Mesodermal cell (in vitro differentiated cells): ENCODE data around the gene TESPA1.

Source experiments
- H3K27ac ChIP-seq: 2 replicates; pipeline ENCODE4 v1.7.0; 2013; ENCODE audit warnings: mild to moderate bottlenecking, low read depth, low read length, moderate library complexity; ENCODE audit not compliant: severe bottlenecking
- H3K36me3 ChIP-seq: 2 replicates; pipeline ENCODE4 v1.7.1; 2013; ENCODE audit warnings: mild to moderate bottlenecking, low read length, moderate library complexity; ENCODE audit not compliant: control insufficient read depth, insufficient read depth
- H3K4me1 ChIP-seq: one replicate; pipeline ENCODE4 v1.7.1; 2013; ENCODE audit warnings: mild to moderate bottlenecking, low read length; ENCODE audit not compliant: insufficient read depth, control insufficient read depth, poor library complexity, severe bottlenecking
- H3K4me3 ChIP-seq: 2 replicates; pipeline ENCODE4 v1.7.0; 2013; ENCODE audit warnings: low read length, control low read depth, mild to moderate bottlenecking; ENCODE audit not compliant: insufficient read depth, poor library complexity, severe bottlenecking; ENCODE audit errors: extremely low read depth
- H3K9me3 ChIP-seq: 2 replicates; pipeline ENCODE4 v1.7.1; 2013; ENCODE audit warnings: mild to moderate bottlenecking, low read length, moderate library complexity; ENCODE audit not compliant: control insufficient read depth
- WGBS, 2 experiments: methylation state at CpG; one replicate each; pipeline ENCODE4 v1.1.5; 2013; ENCODE audit warnings: missing lambda C conversion rate in 2 of 2; ENCODE audit not compliant: insufficient coverage in 2 of 2; 5-methylcytosine and 5-hydroxymethylcytosine counted together

Gene TESPA1

GRCh38 chr12:54961190-54961589 lies 23.4 kb downstream of the TESPA1 start:
- no peaks in the 10 kb centered on the region for H3K4me1 ChIP-seq
- no peaks in the 10 kb centered on the region for H3K36me3 ChIP-seq
- H3K27ac ChIP-seq: no peak overlapping the region
- 100% methylated on average over 1 of the region's 4 CpGs; no CpG with 5 or more reads in 1 of the 2 experiments for WGBS, 2 experiments
- H3K9me3 ChIP-seq: no peaks in the 10 kb centered on the region
- H3K4me3 ChIP-seq: no peak overlapping the region

DNA sequence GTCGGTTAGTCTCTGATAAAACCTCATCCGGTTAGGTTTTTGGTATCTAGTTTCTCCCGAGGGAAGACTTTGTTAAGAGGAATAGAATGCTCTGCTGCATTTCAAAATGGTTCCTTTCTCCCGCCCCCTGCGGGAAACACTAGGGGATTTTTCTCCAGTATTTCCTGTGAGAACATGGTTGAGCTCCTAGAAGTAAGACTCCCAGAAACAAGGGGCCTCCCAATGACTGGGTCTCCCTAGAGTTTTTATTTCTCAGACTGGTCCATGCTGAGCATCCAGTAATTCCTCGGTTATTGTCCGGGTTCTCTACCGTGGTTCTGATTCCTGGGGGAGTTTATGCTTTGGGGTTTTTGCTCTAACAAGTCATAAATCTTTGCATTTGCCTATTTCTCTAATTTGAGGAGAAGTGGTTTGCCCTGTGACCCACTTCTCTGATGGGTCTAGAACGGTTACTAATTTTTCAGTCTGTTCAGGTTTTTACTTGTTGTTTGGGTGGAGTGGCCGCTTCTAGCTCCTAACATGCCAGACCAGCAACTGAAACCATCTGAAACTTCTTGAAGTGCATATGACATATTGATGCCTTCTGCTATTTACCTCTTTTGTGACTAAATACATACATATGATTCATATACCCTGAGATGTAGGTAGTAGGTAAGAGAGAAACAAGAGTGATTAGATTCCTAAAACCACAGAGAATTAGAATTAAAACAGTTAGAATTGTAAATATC lies 25.1 kb downstream of the TESPA1 start:
- Histone ChIP-seq H3K27ac (no peak overlapping the region), H3K9me3 (no peaks in the 10 kb centered on the region)

DNA sequence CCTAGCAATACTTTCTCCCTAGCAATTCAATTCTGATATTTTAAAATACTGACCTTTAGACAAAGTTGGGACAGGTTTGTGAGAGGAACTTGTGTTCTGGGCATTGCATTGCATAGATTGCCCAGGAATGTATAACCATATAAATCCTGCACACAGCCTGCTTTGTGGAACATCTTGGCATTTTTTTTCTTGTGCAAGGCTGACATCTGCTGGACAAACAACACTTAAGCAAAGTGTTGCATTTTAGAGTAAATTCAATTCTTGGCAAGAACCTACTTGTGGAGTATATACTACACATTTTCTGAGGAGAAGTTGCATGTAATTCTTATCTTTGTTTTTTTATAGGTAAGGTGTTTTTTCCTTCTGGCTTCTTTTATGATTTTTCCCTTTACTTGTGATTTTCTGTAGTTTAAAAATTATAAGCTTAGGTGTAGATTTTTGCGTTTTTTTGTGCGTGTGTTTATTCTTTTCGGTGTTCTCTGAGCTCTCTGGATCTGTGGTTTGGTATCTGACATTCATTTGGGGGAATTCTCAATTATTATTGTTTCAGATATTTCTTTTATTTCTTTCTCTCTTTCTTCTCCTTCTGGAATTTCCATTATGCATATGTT lies 26.4 kb downstream of the TESPA1 start:
- WGBS, 2 experiments: no CpG with 5 or more reads among the region's 3 CpGs
- H3K9me3 ChIP-seq: no peaks in the 10 kb centered on the region
- no peak overlapping the region for H3K27ac ChIP-seq
- H3K4me1 ChIP-seq: no peaks in the 10 kb centered on the region
- H3K36me3 ChIP-seq: no peaks in the 10 kb centered on the region
- no peak overlapping the region for H3K4me3 ChIP-seq

More for the DNA sequence above, 25.1 kb downstream of the TESPA1 start:
- Histone ChIP-seq H3K4me3 (no peak overlapping the region), H3K4me1 (no peaks in the 10 kb centered on the region), H3K36me3 (no peaks in the 10 kb centered on the region)
- WGBS, 2 experiments: 68 to 77% methylated on average over 3 to 5 of the region's 10 CpGs

GRCh38 chr12:54956818-54957641 lies 27.5 kb downstream of the TESPA1 start:
- H3K4me3 ChIP-seq: no peak overlapping the region
- WGBS, 2 experiments: 85 to 90% methylated on average over 4 to 6 of the region's 10 CpGs
- no peaks in the 10 kb centered on the region for H3K36me3 ChIP-seq
- no peak overlapping the region for H3K27ac ChIP-seq
- no peaks in the 10 kb centered on the region for H3K4me1 ChIP-seq
- no peaks in the 10 kb centered on the region for H3K9me3 ChIP-seq

DNA sequence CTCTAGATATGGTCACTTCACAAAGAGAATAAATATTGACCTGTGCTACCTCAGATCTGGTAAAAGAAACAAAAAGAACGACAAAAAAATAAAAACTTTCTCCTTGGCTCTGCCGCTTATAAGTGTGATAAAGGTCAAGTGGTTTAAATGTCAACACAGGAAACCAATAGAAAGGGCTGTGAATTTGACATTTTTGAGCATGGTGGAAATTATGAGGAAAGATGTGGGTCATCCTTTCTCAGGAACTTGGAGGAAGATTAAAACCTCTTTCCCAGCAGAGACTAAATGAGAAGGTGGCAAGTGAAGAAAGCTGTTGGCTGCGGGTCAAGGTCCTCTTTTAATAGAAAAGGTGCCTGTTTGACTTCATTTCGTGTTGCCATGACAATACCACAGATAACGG lies 28.2 kb downstream of the TESPA1 start:
- H3K36me3 ChIP-seq: no peaks in the 10 kb centered on the region
- no peaks in the 10 kb centered on the region for H3K4me1 ChIP-seq
- no peaks in the 10 kb centered on the region for H3K9me3 ChIP-seq
- H3K27ac ChIP-seq: no peak overlapping the region
- no peak overlapping the region for H3K4me3 ChIP-seq
- WGBS, 2 experiments: 100% methylated on average over 1 to 2 of the region's 5 CpGs

- H3K4me3 ChIP-seq: no peak overlapping the region
- no peaks in the 10 kb centered on the region for H3K4me1 ChIP-seq
- H3K9me3 ChIP-seq: no peaks in the 10 kb centered on the region
- WGBS, 2 experiments: 100% methylated on average over 1 of the region's 3 CpGs; no CpG with 5 or more reads in 1 of the 2 experiments
- no peak overlapping the region for H3K27ac ChIP-seq
- no peaks in the 10 kb centered on the region for H3K36me3 ChIP-seq
These were observed 29.8 kb downstream of the TESPA1 start for GRCh38 chr12:54954801-54955200.

GRCh38 chr12:54954228-54954627 lies 30.3 kb downstream of the TESPA1 start:
- Histone ChIP-seq H3K4me1 (no peaks in the 10 kb centered on the region), H3K36me3 (no peaks in the 10 kb centered on the region), H3K9me3 (no peaks in the 10 kb centered on the region), H3K27ac (no peak overlapping the region), H3K4me3 (no peak overlapping the region)

DNA sequence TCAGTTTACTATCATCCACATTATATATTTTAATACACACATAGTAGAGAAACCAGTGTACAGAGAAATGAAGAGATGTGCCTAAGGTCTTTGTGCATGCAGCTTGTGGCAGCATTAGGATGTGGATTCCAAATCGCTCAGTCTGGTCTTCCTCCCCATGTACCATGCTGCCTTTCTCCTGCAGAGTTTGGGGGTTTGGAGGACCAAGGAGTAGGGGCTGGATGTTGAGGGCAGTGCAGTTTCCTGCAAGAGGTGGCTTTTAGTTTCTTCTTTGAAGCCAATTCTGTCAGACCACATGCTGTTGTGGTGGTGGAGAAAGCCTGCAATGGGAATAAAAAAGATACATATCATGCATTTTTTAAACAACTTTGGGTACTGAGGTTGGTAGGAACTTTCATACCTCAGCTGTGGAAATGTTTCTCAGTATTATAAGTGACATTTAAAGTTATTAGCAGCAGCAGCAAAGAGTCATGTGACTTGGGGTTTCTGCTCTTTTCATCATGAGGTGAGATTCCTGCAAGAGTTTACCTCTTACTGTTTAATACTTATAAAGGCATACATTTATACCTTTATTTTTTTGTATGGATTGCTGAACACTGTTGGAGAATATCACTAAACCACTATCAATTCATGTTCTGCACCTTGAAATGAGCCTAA lies 34.4 kb downstream of the TESPA1 start:
- WGBS, 2 experiments: no CpG with 5 or more reads among the region's 1 CpG
- Histone ChIP-seq H3K9me3 (no peaks in the 10 kb centered on the region), H3K27ac (no peak overlapping the region), H3K4me1 (no peaks in the 10 kb centered on the region), H3K4me3 (no peak overlapping the region), H3K36me3 (no peaks in the 10 kb centered on the region)

GRCh38 chr12:54949073-54949711 lies 35.4 kb downstream of the TESPA1 start:
- Histone ChIP-seq H3K4me1 (no peaks in the 10 kb centered on the region), H3K36me3 (no peaks in the 10 kb centered on the region), H3K4me3 (no peak overlapping the region), H3K9me3 (no peaks in the 10 kb centered on the region), H3K27ac (no peak overlapping the region)
- no CpG with 5 or more reads among the region's 2 CpGs for WGBS, 2 experiments

DNA sequence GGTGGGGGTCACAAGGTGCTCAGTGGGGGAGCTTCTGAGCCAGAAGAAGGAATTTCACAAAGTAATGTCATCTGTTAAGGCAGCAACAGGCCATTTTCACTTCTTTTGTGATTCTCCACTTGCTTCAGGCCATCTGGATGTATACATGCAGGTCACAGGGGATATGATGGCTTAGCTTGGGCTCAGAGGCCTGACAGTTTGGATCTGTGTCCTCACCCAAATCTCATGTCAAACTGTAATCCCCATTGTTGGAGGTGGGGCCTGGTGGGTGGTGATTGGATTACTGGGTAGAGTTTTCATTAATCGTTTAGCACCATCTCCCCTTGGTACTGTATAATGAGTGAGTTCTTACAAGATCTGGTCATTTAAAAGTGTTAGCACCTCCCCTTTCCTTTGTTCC lies 36.4 kb downstream of the TESPA1 start:
- Histone ChIP-seq H3K36me3 (no peaks in the 10 kb centered on the region), H3K9me3 (no peaks in the 10 kb centered on the region), H3K4me1 (no peaks in the 10 kb centered on the region), H3K4me3 (no peak overlapping the region), H3K27ac (no peak overlapping the region)
- WGBS, 2 experiments: no CpG with 5 or more reads among the region's 1 CpG
